ENCODE results near the gene TRPM4.
"Not testable (repeated sequence)": the region's sequence is repeated elsewhere in the genome, so short reads cannot be mapped to it uniquely, and the experiment has no call there.

TRPM4 gene

GRCh38 chr19:49142866-49143335, 14.7 kb upstream of the TRPM4 start:
- ChIA-PET CTCF (interaction anchor here (0.6 kb wide), 1 partner anchor 112 kb away, joined by 5 read pairs; no protein-coding TSS in a partner anchor), POLR2A (ENCODE audit: low non-redundant PET) (no interaction called here)
- no peak for TF ChIP-seq CTCF (conservative IDR thresholded peaks at IDR 0.05; ENCODE audit: low read depth)
- DNase-seq (ENCODE audit: low spot score), result peak; percentile 95
- H3K27ac ChIP-seq, result peak overlapping the region; percentile 21

GRCh38 chr19:49145573-49146407, 11.8 kb upstream of the TRPM4 start:
- no peak overlapping the region for H3K27ac ChIP-seq
- CTCF ChIA-PET, result interaction anchor here (0.6 to 3.7 kb wide), 3 partner anchors 10 to 435 kb away, joined by 3 to 14 read pairs (median 3); partner anchors contain the start of gene NOSIP
- peak; percentile 31 for DNase-seq (ENCODE audit: low spot score)

DNA sequence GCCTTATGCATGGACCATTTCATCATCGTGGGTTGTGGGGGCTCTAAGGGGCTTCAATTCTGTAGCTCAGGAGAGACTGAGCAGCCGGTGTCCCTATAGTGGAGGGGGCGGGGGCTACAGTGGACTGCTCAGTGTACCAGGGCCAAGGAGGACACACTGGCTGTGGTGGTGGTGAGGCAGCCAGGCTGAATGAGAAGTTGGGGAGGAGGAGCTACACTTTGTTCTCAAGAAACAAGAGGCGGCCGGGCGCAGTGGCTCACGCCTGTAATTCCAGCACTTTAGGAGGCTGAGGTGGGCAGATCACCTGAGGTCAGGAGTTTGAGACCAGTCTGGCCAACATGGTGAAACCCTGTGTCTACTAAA, 11.2 kb upstream of the TRPM4 start:
- peak overlapping the region; percentile 7; the same call in 1 of the 2 replicates for H3K27ac ChIP-seq
- DNase-seq (ENCODE audit: low spot score); POLR2A ChIA-PET (ENCODE audit: low non-redundant PET): not testable (repeated sequence)
- CTCF ChIA-PET, result interaction anchor here (0.6 to 3.7 kb wide), 3 partner anchors 11 to 434 kb away, joined by 3 to 14 read pairs (median 3); partner anchors contain the start of gene NOSIP

More at GRCh38 chr19:49145573-49146407, 11.8 kb upstream of the TRPM4 start:
- peak; percentile 69 for TF ChIP-seq CTCF (conservative IDR thresholded peaks at IDR 0.05; ENCODE audit: low read depth)
- POLR2A ChIA-PET (ENCODE audit: low non-redundant PET), result no interaction called here

DNA sequence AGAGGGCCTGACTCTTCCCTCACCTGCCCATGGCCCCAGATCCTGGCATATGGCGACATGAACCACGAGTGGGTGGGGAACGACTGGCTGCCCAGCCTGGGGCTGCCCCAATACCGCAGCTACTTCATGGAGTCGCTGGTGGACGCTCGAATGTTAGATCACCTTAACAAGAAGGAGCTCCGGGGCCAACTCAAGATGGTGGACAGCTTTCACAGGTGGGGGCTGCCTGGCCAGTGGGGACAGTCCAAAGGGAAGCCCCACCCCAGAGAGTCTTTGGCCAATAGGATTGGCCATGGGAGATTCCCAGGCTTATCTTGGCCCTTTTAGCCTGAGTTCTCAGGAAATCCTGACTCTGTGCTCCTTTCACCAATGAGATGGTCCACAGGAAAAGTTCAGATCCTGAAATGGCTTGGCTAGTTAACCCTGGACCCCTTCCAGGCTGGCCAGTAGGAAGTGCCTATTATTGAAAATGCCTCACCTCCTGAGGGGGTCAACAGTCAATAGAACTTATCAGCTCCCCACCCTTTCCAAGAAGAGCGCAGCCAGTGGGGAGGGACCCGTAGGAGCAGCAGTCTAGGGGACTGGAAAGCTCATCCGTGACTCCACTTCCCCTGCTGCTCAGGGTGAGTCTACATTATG, 9.4 kb upstream of the TRPM4 start:
- no peak for TF ChIP-seq CTCF (conservative IDR thresholded peaks at IDR 0.05; ENCODE audit: low read depth)
- DNase-seq (ENCODE audit: low spot score), result no peak
- ChIA-PET CTCF (interaction anchor here (0.6 to 3.7 kb wide), 2 partner anchors 19 to 50 kb away, joined by 5 to 14 read pairs; no protein-coding TSS in a partner anchor), POLR2A (ENCODE audit: low non-redundant PET) (no interaction called here)
- H3K27ac ChIP-seq, result no peak overlapping the region

GRCh38 chr19:49148784-49149651, 8.6 kb upstream of the TRPM4 start:
- CTCF ChIA-PET, result interaction anchor here (0.6 to 3.7 kb wide), 3 partner anchors 20 to 61 kb away, joined by 4 to 14 read pairs (median 5); no protein-coding TSS in a partner anchor
- H3K27ac ChIP-seq, result peak overlapping the region; percentile 87
- no peak for TF ChIP-seq CTCF (conservative IDR thresholded peaks at IDR 0.05; ENCODE audit: low read depth)
- peak; percentile 99 for DNase-seq (ENCODE audit: low spot score)
- POLR2A ChIA-PET (ENCODE audit: low non-redundant PET), result interaction anchor here (0.8 kb wide), 1 partner anchor 22 kb away, joined by 8 read pairs; no protein-coding TSS in a partner anchor

GRCh38 chr19:49149652-49150105, 7.9 kb upstream of the TRPM4 start:
- H3K27ac ChIP-seq, result peak overlapping the region; percentile 87
- DNase-seq (ENCODE audit: low spot score), result peak; percentile 87
- ChIA-PET POLR2A (ENCODE audit: low non-redundant PET) (interaction anchor here (0.8 kb wide), 1 partner anchor 23 kb away, joined by 8 read pairs; no protein-coding TSS in a partner anchor), CTCF (interaction anchor here (0.6 to 3.7 kb wide), 2 partner anchors 52 to 62 kb away, joined by 4 to 14 read pairs; no protein-coding TSS in a partner anchor)
- no peak for TF ChIP-seq CTCF (conservative IDR thresholded peaks at IDR 0.05; ENCODE audit: low read depth)
